ENCODE data around the gene BIRC3.
A peak's percentile ranks its signal among the peaks of the same experiment; 100 is the strongest.
"Not testable (repeated sequence)": the region's sequence is repeated elsewhere in the genome, so short reads cannot be mapped to it uniquely, and the experiment has no call there.

The BIRC3 gene

DNA sequence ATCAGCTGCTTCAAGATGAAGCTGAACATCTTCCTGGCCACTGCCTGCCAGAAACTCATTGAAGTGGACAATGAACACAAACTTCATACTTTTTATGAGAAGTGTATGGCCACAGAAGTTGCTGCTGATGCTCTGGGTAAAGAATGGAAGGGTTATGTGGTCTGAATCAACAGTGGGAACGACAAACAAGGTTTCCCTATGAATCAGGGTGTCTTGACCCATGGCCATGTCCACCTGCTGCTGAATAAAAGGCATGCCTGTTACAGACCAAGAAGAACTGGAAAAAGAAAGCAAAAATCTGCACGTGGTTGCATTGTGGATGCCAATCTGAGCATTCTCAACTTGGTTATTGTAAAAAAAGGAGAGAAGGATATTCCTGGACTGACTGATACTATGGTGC, 22.2 kb upstream of the BIRC3 start:
- DNase-seq (ENCODE audit: low read depth, low spot score) = no peak

DNA sequence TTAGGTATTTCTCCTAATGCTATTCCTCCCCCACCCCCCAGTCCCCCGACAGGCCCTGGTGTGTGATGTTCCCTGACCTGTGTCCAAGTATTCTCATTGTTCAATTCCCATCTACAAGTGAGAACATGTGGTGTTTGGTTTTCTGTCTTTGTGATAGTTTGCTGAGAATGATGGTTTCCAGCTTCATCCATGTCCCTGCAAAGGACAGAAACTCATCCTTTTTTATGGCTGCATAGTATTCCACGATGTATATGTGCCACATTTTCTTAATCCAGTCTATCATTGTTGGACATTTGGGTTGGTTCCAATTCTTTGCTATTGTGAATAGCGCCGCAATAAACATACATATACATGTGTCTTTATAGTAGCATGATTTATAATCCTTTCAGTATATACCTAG, 20.5 kb upstream of the BIRC3 start:
- not testable (repeated sequence) for DNase-seq (ENCODE audit: low read depth, low spot score)

DNA sequence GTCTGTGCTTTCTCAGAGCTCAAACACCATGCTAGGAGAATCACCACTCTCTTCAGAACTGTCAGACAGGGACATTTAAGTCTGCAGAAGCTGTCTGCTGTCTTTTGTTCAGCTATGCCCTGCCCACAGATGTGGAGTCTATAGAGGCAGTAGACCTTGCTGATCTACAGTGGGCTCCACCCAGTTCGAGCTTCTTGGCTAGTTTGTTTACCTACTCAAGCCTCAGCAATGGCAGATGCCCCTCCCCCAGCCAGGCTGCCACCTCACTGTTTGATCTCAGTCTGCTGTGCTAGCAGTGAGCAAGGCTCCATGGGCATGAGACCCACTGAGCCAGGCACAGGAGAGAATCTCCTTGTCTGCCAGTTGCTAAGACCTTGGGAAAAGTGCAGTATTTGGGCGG, 16.4 kb upstream of the BIRC3 start:
- not testable (repeated sequence) for DNase-seq (ENCODE audit: low read depth, low spot score)

DNA sequence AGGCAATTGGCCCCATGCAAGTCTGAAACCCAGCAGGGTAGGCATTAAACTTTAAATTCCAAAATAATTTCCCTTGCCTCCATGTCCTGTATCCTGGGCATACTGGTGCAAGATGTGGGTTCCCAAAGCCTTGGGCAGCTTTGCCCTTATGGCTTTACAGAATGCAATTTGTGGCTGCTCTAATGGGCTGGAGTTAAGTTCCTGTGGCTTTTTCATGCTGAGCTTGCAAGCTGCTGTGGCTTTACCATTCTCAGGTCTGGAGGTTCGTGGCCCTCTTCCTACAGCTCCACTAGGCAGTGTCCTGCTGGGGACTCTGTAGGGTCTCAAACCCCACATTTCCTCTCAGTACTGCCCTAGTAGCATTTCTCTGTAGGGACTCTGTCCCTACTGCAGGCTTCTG, 15.0 kb upstream of the BIRC3 start:
- no peak for DNase-seq (ENCODE audit: low read depth, low spot score)

DNA sequence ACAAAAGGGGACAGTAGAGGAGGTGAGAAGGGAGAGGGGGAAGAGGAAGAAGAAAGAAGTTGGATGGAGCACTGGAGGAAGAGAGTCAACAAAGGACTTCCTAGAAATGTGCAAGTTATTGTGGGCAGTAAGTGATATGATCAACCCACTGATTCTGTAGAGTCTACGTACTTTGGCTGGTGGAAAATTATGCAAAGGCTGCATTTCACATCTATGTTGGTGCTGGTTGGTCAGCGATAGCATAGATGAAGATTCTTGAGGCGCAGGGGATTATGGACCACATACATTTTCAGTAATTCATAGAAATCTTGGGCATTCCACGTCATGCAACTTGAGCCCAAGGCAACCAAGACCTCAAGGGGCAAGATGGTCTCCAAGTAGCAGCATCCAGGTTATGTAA, 12.6 kb upstream of the BIRC3 start:
- DNase-seq (ENCODE audit: low read depth, low spot score) = no peak

DNA sequence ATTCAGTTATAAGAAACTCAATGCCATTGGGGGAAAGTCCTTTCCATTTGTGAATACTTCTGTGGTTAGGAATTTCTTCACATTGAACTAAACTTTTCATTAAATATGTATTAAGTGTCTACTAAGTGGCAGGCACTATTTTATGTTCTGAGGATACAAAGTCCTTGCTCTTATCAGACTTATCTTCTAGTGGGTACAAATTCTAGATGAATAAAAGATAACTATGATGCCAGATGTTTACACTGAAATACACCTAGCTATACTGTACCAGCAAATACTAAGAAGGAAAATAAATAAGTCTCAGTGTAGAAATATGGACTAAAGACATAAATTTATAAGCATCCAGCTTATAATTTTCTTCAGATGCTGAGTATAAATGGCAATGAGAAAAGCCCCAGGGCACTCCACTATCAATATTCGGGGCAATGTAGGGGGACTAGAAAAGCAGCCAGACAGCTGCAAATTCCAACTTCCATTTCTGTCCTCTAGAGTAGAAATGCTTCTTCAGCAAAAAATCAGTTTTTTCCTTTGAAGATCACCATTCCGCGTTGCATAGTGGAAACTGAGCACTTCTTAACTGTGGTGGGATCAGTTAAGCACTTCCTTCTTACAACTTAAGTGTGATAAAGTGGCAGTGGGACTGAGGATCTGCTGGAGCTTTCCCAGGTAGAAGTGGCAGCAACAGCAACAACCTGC, 11.8 kb upstream of the BIRC3 start:
- no peak for DNase-seq (ENCODE audit: low read depth, low spot score)

DNA sequence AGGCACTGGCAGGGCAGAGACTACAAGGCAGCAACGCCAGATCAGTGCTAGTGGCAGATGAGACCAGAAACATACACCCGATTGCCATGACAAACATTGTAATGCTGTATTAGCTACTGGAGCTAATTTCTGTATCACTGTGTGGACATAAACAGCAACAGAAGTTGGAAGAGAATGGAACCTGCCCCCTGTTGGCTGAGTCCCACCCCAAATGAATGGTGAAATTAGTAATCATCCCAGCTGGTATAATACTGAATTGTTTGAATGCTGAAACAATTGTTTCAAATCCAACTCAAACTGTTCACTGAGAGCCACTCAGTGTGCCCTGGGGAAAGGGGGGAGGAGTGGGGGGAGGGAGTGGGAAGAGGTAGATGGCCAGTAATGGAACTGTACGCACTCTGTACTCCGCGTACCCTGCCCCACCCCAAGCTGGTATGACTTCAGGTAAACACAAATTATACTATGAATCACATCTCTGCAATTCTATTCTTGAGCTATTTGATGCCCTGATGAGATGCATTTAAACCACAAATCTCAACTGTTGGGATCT, 11.2 kb upstream of the BIRC3 start:
- DNase-seq (ENCODE audit: low read depth, low spot score) = peak; percentile 42

DNA sequence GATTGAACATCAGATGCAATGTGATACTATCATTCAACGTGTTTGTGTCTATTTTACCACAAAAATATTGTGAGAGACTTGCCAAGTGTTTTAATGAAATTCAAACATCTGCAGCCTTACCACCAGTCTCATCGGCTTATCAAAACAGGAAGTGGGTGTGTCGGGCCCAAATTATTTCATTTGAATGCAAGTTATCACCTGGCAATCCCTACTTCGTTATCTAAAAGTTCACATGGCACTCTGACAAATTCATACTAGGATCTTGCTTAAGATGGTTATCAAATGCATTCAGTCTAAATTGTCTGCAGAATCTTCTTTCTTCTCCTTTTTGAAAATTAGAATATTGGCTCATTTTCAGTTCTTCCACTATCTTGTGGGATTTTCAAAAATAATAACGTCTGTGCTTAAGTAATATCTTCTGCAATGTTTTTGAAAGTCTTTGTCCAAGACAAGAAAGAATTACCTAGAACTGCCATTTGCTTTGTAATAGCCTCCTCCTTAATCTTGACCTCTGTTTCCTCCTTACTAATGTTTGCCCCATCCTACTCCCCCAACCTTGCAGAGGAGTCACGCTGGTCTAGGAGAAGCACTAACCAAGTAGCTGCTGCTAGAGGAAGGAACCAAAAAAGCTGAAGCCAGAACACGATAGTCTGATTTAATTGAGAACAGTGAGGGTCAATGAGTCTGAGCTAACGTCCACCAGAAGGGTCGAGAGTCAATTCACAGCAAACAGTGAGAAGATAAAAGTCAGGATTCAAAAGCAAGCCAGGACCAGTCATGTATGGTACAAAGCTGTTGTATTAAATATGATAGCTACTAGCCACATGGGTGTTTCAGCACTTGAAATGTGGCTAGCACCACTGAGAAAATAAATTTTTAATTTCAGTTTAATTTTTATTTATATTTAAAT, 10.2 kb upstream of the BIRC3 start:
- DNase-seq (ENCODE audit: low read depth, low spot score) = no peak

DNA sequence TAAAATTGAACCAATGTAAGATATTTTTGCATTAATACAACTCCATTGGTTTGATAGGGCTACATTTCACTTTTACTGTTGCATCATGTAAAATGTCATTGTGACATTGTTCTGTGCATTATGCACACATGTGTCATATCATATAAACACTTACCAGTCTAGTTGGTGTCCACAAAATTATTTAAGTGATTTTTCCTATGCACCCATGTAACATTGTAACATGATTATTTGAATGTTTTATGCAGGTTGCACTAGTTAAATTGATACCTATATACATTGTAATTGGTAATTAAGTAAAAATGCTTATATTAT, 9.6 kb upstream of the BIRC3 start:
- no peak for DNase-seq (ENCODE audit: low read depth, low spot score)

DNA sequence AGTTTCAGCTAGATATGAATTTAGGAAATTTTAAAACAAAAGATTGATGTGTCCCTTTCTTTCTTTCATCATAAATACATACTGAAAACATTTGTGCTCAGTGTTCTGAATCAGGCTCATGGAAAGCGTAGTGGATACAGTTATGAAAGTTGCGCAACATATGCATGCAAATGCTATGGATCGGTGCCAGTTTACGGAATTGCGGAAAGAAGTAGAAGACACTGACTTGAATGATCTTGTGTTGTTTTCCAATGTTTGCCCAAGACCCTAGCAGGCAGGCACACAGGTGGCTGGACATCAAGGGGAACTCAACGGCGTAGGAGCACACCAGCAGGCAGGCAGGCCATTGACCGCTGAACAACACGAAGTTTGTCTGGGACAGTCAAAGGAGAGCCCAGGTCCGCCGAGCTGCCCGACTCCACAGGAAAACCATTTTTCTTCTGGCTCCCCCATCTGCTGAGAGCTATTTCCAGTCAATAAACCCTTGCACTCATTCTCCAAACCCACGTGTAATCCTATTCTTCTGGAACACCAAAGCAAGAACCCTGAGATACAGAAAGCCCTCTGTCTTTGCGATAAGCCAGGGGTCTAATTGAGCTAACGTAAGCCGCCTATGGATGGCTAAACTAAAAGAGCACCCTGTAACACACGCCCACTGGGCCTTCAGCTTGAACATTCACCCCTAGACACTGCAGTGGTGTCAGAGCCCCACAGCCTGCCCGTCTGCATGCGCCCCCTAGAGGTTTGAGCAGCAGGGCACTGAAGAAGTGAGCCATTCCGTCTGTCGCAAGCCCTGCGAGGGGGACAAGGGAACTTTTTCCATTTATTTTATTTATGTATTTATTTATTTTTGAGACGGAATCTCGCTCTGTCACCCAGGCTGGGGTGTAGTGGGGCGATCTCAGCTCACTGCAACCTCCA, 7.4 kb upstream of the BIRC3 start:
- no peak for DNase-seq (ENCODE audit: low read depth, low spot score)

DNA sequence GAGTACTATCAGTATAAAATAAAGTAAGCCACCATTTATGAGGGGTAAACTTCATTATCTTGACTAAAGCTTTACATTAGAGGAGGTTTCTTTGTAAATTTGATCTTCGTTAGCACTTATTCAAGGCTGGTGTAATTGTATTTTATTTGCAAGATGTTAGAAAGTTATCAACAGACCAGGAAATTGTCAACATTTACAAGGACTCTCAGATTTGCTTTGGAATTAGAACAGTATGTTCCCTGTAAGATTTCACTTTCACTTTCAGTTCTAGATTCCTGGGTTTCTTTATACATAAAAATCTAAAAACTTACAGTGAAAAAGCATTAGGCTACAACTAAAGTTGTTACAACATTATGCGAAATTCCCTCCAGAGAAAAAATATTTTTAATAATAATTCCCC, 4.6 kb upstream of the BIRC3 start:
- DNase-seq (ENCODE audit: low read depth, low spot score) = peak; percentile 34

DNA sequence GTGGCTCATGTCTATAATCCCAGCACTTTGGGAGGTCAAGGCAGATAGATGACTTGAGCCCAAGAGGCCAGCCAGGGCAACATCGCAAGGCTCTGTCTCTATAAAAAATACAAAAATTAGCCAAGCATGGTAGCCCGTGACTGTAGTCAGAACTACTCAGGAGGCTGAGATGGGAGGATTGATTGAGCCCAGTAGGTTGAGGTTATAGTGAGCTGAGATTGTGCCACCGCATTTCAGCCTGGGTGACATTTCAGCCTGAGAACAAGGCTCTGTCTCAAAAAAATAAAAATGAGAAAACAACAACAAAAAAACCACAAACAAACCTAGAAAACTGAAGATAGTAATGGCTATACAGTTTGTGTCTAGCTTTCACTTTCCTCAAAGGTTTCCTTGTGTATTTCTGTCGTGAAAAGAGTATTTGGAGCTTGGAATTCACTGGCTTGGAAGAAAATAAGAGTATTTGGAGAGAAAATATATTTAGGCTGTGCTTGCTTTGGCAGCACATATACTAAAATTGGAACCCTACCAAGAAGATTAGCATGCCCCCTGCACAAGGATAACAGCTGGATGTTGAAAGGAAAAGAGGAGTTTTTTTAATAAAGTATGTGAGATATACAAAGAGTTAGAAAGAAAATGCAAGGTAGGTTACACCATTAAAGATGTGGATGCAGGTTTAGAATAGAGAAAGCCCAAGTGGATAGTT, 3.9 kb upstream of the BIRC3 start:
- peak; percentile 61 for DNase-seq (ENCODE audit: low read depth, low spot score)

DNA sequence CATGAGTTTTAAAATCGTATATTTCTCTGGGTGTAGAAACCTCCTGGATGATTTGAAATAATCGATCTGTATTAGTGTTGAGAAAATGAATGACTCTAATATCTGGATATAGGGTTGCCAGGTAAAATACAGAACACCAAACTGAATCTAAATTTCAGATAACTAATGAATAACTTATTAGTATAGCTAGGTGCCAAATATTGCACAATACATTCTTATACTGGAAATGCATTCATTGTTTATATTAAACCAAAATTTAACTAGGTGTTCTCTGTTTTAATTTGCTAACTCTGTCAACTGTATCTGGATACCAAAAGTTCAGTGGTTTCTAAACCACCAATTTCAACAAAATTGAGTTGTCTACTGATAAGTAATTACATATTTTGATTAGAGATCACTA, 2.5 kb upstream of the BIRC3 start:
- DNase-seq (ENCODE audit: low read depth, low spot score) = no peak

DNA sequence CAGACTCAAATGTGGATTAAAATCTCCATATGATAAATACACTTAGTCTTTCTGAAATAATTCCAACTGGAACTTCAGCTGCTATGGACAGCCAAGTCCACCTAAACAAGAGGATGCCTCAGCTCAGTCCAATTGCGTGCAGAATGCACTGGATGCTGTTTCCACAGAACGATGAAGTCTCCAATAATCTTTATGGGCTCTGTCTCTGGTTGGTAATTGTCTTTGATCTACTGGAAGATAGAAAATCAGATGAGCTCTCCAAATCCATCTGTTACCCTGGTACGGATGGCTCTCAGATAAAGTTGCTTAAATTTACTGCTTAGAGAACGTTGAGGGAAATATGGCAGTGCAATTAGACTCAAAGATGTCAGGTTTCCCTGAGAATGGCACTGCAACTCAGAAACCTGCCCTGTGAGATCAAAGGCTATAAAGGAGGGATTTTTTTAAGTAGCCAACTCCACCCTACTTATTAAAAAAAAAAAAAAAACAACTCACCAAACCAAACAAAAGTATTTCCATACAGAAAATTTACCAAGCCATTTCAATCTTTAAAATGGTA, 859 bp upstream of the BIRC3 start:
- no peak for DNase-seq (ENCODE audit: low read depth, low spot score)

DNA sequence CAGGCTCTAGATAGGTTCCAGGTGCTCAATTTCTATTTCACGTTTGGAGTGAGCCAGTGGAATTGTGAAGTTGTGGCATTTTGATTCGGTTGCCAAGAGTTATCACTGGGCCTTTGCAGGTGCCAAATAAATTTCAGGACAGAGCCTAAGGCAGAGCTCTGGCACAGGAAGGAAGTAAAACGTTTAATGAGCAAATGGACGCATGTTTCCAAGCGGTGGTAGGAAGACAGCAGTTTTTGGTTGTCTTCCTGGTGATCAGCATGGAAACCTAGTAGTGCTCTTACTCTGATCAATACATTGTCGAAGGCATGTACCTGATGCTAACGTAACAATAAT, 452 bp downstream of the BIRC3 start:
- no peak for DNase-seq (ENCODE audit: low read depth, low spot score)

DNA sequence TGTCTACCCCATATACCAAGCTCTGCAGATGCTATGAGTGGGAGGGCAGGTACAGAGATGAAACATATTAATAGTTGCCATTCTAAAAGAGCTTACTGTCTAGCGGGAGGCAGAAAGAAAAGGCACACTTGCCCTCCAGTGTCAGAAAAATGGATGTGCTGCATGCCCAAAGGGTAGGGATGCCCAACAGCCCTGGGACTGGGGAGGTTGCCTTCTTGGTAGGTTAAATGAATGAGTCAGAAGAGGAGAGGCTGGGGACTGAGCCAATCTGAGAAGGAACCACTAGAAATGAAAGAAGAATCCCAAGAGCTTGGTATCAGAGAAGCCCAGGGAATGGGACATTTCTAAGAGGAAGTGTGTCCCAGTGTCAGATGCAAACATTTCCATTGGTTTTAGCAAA, 1.2 kb downstream of the BIRC3 start:
- DNase-seq (ENCODE audit: low read depth, low spot score) = peak; percentile 29

DNA sequence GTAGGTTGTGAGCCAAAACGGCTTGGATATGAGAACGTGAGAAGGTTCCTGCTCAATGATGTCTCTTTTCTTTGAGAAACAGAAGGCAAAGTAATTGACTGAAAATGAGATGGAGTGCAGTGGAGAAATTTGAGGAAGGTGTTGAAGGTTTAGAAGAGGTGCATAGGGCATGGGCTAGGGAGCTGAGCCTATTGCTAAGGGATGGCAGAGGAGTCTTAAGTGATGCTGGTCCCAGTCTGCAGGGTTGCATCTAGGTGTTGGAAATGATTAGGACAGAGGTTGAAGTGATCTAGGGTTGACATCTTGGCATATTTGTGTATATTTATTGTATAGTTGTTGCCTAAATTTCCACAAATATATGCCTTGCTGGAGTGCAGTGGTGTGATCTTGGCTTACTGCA, 2.3 kb downstream of the BIRC3 start:
- no peak for DNase-seq (ENCODE audit: low read depth, low spot score)

DNA sequence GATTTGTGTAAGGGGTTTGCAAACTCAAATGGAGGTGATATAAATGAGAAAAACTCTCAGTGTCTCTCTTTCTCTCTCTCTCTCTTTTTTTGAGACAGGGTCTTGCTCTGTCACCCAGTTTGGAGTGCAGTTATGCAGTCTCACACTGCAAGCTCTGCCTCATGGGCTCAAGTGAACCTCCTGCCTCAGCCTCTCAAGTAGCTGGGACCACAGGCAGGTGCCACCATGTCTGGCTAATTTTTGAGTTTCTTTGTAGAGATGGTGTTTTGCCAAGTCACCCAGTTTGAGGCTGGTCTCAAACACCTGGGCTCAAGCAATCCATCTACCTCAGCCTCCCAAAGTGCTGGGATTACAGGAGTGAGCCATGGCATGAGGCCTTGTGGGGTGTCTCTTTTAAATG, 2.9 kb downstream of the BIRC3 start:
- no peak for DNase-seq (ENCODE audit: low read depth, low spot score)

DNA sequence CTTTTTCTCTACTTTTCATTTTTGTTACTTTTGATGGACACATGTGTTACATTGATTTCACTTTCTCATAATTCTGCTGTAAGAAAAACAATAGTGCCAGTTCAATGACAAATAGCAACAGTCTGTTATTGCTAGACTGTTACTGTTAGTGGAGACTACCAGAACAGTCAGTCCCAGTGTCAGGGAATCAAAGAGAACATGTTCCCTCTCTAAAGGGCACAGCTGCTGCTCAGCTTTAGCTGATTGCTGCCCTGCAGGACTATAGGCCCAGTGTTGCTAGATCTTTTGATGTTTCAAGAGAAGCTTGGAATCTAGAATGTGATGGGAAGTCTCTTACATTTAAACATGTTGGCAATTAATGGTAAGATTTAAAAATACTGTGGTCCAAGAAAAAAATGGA, 3.4 kb downstream of the BIRC3 start:
- DNase-seq (ENCODE audit: low read depth, low spot score) = no peak

DNA sequence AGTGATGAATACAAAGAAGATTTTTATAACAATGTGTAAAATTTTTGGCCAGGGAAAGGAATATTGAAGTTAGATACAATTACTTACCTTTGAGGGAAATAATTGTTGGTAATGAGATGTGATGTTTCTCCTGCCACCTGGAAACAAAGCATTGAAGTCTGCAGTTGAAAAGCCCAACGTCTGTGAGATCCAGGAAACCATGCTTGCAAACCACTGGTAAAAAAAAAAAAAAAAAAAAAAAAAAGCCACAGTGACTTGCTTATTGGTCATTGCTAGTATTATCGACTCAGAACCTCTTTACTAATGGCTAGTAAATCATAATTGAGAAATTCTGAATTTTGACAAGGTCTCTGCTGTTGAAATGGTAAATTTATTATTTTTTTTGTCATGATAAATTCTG, 5.3 kb downstream of the BIRC3 start:
- no peak for DNase-seq (ENCODE audit: low read depth, low spot score)
